Neural progenitor cell (in vitro differentiated cells): ENCODE data around the gene ZCCHC4. TPM values are rescaled to one million over a fixed set of nuclear protein-coding genes. Genes with fewer than 3 reads are reported as not detected.

ENCODE experiments used
- DNase-seq: peaks from one replicate; pipeline ENCODE4 v3.0.0-alpha.2; 2016; ENCODE audit warnings: low spot score
- H2AFZ ChIP-seq: fragments of 200-600 bp; sonication (generic); replicated peaks from 2 replicates; pipeline ENCODE4 v1.6.1; 2016; ENCODE audit warnings: antibody characterized with exemption
- H3F3A ChIP-seq: fragments of 200-600 bp; sonication (generic); 2 replicates; pipeline ENCODE4 v1.6.1; 2016; ENCODE audit warnings: antibody characterized with exemption, low read depth
- H3K27ac ChIP-seq: fragments of 200-600 bp; sonication (generic); 2 replicates; pipeline ENCODE4 v1.5.1; 2016; ENCODE audit warnings: mild to moderate bottlenecking
- H3K27me3 ChIP-seq: fragments of 200-600 bp; sonication (generic); 2 replicates; pipeline ENCODE4 v1.6.1; 2016; ENCODE audit warnings: mild to moderate bottlenecking, moderate library complexity
- H3K36me3 ChIP-seq: fragments of 200-600 bp; sonication (generic); 2 replicates; pipeline ENCODE4 v1.5.1; 2016
- H3K4me1 ChIP-seq: fragments of 200-600 bp; sonication (generic); 2 replicates; pipeline ENCODE4 v1.6.1; 2016; ENCODE audit warnings: mixed run types
- H3K4me2 ChIP-seq: fragments of 200-600 bp; sonication (generic); 2 replicates; pipeline ENCODE4 v1.6.1; 2016
- H3K4me3 ChIP-seq: fragments of 200-600 bp; sonication (generic); 2 replicates; pipeline ENCODE4 v1.5.1; 2016
- H3K79me2 ChIP-seq: fragments of 200-600 bp; sonication (generic); 2 replicates; pipeline ENCODE4 v1.6.1; 2016; ENCODE audit warnings: low read depth
- H3K9ac ChIP-seq: fragments of 200-600 bp; sonication (generic); 2 replicates; pipeline ENCODE4 v1.6.1; 2016
- H3K9me3 ChIP-seq: fragments of 200-600 bp; sonication (generic); 2 replicates; pipeline ENCODE4 v1.5.1; 2016; ENCODE audit warnings: low read depth
- H4K20me1 ChIP-seq: fragments of 200-600 bp; sonication (generic); 2 replicates; pipeline ENCODE4 v1.6.1; 2016; ENCODE audit warnings: low read depth
- H3K27ac Mint-ChIP-seq: 3 replicates; pipeline ENCODE4 v1.8.0; 2021; ENCODE audit warnings: mixed read lengths
- H3K27me3 Mint-ChIP-seq: 2 replicates; pipeline ENCODE4 v1.8.0; 2022; ENCODE audit warnings: low read depth, mild to moderate bottlenecking, inconsistent platforms, moderate library complexity, mixed read lengths; ENCODE audit not compliant: insufficient read depth
- H3K36me3 Mint-ChIP-seq: 3 replicates; pipeline ENCODE4 v1.8.0; 2021; ENCODE audit warnings: mixed read lengths
- H3K4me1 Mint-ChIP-seq: 3 replicates; pipeline ENCODE4 v1.8.0; 2021; ENCODE audit warnings: mixed read lengths
- H3K4me3 Mint-ChIP-seq: 3 replicates; pipeline ENCODE4 v1.8.0; 2021; ENCODE audit warnings: mild to moderate bottlenecking, moderate library complexity, mixed read lengths
- H3K9me3 Mint-ChIP-seq: 3 replicates; pipeline ENCODE4 v1.8.0; 2020; ENCODE audit warnings: mixed read lengths
- EZH2 ChIP-seq: fragments of 200-600 bp; sonication (generic); IDR thresholded peaks from 2 replicates; pipeline ENCODE4 v1.6.1; 2017; ENCODE audit warnings: antibody characterized with exemption, mild to moderate bottlenecking, moderate library complexity
- EZH2phosphoT487 ChIP-seq: fragments of 200-600 bp; sonication (generic); IDR thresholded peaks from 2 replicates; pipeline ENCODE4 v1.6.1; 2017; ENCODE audit warnings: antibody characterized with exemption
- total RNA-seq: library from RNA; depleted of rRNA; stranded (reverse); fragments of >200 nt; gene quantifications from 2 replicates; pipeline ENCODE4 v1.2.3, GENCODE V29; 2015; ENCODE audit warnings: low replicate concordance
- TF ChIP-seq, protein P1 (sequence below): fragments of 200-600 bp; sonication (generic); IDR thresholded peaks from 2 replicates; pipeline ENCODE4 v1.5.1; 2017; ENCODE audit warnings: antibody characterized with exemption, mild to moderate bottlenecking

Gene ZCCHC4
- total RNA-seq, 1 donor from 2014 or later: 23.9 TPM

DNA sequence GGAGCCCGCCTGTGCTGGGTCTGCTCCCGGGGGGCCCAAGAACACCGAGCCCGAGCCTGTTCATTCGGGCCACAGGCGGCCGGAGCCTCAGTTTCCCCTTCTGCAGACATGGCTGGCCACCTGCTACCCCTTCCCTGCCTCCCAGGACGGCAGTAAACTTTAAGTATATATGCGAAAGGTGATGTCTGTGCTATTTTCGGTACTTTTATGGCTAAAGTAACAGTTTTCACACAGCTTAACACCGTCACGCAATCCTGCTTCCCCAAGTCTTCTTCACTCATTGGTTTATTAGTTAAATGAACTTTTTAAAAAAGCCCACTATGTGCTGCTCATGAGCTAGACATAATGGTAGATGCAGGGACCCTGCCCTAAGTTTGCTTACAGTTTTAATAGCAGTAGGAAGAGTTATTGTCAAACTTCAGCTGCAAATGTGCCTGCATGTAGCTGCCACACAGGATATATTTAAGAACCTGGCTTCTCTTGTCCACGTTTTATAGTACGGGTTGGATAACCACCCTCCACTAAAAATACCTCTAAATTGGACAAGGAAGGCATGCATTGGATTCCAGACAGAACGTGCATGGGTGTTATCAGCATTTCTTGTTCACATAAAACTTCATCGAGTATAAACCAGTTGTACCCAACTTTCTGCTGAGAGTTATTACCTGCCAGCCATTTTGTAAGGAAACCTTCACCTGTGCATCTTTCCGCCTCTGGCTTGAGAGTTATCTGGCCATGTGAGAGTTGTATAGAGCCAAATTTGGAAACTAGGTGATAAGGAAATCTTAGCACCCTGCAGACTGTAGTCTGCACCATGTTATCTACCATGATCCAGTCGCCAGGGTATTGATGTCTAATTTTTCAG, 65.2 kb downstream of the ZCCHC4 start:
- H3K4me2 ChIP-seq: peak overlapping the region; percentile 93
- H3K4me3 Mint-ChIP-seq: no peak overlapping the region
- no peak for TF ChIP-seq EZH2phosphoT487
- TF ChIP-seq, protein P1, sequence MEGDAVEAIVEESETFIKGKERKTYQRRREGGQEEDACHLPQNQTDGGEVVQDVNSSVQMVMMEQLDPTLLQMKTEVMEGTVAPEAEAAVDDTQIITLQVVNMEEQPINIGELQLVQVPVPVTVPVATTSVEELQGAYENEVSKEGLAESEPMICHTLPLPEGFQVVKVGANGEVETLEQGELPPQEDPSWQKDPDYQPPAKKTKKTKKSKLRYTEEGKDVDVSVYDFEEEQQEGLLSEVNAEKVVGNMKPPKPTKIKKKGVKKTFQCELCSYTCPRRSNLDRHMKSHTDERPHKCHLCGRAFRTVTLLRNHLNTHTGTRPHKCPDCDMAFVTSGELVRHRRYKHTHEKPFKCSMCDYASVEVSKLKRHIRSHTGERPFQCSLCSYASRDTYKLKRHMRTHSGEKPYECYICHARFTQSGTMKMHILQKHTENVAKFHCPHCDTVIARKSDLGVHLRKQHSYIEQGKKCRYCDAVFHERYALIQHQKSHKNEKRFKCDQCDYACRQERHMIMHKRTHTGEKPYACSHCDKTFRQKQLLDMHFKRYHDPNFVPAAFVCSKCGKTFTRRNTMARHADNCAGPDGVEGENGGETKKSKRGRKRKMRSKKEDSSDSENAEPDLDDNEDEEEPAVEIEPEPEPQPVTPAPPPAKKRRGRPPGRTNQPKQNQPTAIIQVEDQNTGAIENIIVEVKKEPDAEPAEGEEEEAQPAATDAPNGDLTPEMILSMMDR: no peak
- TF ChIP-seq EZH2: no peak

DNA sequence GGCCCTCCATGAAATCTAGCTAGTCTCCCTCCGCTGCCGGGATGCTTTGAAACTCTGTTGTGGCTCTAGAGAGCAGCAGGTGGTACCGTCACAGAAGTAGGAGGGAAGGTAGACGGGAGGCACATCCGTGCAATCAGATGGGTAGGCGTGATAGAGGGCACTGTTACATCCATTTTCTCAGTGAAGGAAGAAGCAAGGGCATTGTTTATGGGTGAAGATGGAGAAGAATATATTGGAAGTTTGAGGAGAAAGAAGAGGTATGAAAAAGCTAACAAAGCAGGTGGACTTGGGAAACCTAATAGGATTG, 65.8 kb downstream of the ZCCHC4 start:
- no peak for DNase-seq
- H3K27ac ChIP-seq: no peak overlapping the region
- H3K36me3 ChIP-seq: no peaks in the 10 kb centered on the region
- peaks cover 12% of the 10 kb centered on the region for H3K4me1 ChIP-seq
- H3K9me3 ChIP-seq: no peaks in the 10 kb centered on the region
- peaks cover 2% of the 10 kb centered on the region for H3K27me3 Mint-ChIP-seq
- peak overlapping the region; percentile 95 for H3K4me3 ChIP-seq
- H3K27ac Mint-ChIP-seq: no peak overlapping the region
- peak overlapping the region; percentile 79 for H2AFZ ChIP-seq
- H3K9me3 Mint-ChIP-seq: no peaks in the 10 kb centered on the region
- no peaks in the 10 kb centered on the region for H3K27me3 ChIP-seq
- H3K79me2 ChIP-seq: peaks cover 33% of the 10 kb centered on the region
- H3F3A ChIP-seq: peaks cover 7% of the 10 kb centered on the region
- no peak overlapping the region for H3K9ac ChIP-seq
- H3K4me2 ChIP-seq: peak overlapping the region; percentile 93
- peaks cover 2% of the 10 kb centered on the region for H3K36me3 Mint-ChIP-seq
- TF ChIP-seq EZH2 (no peak), EZH2phosphoT487 (no peak)
- TF ChIP-seq, protein P1: no peak
- no peaks in the 10 kb centered on the region for H3K4me1 Mint-ChIP-seq
- H4K20me1 ChIP-seq: no peaks in the 10 kb centered on the region
- H3K4me3 Mint-ChIP-seq: no peak overlapping the region

More for the DNA sequence above, 65.2 kb downstream of the ZCCHC4 start:
- no peaks in the 10 kb centered on the region for H3K4me1 Mint-ChIP-seq
- Histone ChIP-seq H3K36me3 (no peaks in the 10 kb centered on the region), H3K4me3 (peak overlapping the region; percentile 95), H3K9ac (peak overlapping the region; percentile 75), H4K20me1 (no peaks in the 10 kb centered on the region), H3F3A (peaks cover 7% of the 10 kb centered on the region), H3K27me3 (no peaks in the 10 kb centered on the region), H3K79me2 (peaks cover 33% of the 10 kb centered on the region), H3K27ac (no peak overlapping the region), H3K4me1 (peaks cover 12% of the 10 kb centered on the region), H3K9me3 (no peaks in the 10 kb centered on the region), H2AFZ (peak overlapping the region; percentile 79)
- no peak for DNase-seq
- peaks cover 2% of the 10 kb centered on the region for H3K27me3 Mint-ChIP-seq
- H3K27ac Mint-ChIP-seq: peak overlapping the region; percentile 65
- no peaks in the 10 kb centered on the region for H3K9me3 Mint-ChIP-seq
- peaks cover 2% of the 10 kb centered on the region for H3K36me3 Mint-ChIP-seq

DNA sequence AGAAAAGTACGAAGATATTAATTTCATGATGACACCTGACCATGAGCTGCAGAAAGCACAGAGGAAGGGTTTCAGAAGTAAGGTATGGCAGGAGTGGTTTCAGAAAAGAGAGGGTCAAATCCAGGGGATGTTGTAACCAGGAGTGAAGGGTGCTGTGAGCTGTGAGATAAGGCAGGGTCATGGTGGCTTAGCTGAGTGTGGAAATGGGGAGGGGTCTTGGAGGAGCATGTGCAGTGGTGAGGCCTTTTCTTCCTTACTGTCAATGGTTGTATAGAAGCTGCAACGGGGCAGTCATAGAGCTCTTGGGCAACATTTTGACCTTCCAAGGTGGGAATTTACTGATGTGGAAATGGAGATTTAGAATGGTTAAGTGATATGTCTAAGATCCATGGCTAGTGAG, 67.0 kb downstream of the ZCCHC4 start:
- Mint-ChIP-seq H3K4me3 (no peak overlapping the region), H3K27ac (no peak overlapping the region), H3K9me3 (no peaks in the 10 kb centered on the region), H3K36me3 (peaks cover 7% of the 10 kb centered on the region), H3K27me3 (no peaks in the 10 kb centered on the region), H3K4me1 (no peaks in the 10 kb centered on the region)
- TF ChIP-seq, protein P1: no peak
- TF ChIP-seq EZH2 (no peak), EZH2phosphoT487 (no peak)
- Histone ChIP-seq H3K4me3 (no peak overlapping the region), H3K36me3 (no peaks in the 10 kb centered on the region), H2AFZ (no peak overlapping the region), H3K9me3 (no peaks in the 10 kb centered on the region), H3K4me2 (peak overlapping the region; percentile 93), H3K27me3 (no peaks in the 10 kb centered on the region), H3K27ac (no peak overlapping the region), H3K4me1 (peaks cover 12% of the 10 kb centered on the region), H3K79me2 (peaks cover 33% of the 10 kb centered on the region), H3F3A (peaks cover 7% of the 10 kb centered on the region), H3K9ac (no peak overlapping the region), H4K20me1 (no peaks in the 10 kb centered on the region)
- no peak for DNase-seq
